Chondrocyte (in vitro differentiated cells): ENCODE measurements around the gene IL17RD. TPM values are rescaled to one million over a fixed set of nuclear protein-coding genes. Genes with fewer than 3 reads are reported as not detected.

Source experiments
- DNase-seq: peaks from one replicate; pipeline ENCODE4 v3.0.0; 2021; ENCODE audit warnings: mixed read lengths, low spot score
- H3K27ac Mint-ChIP-seq: one replicate; pipeline ENCODE4 v1.8.0; 2021; ENCODE audit warnings: mild to moderate bottlenecking, moderate library complexity, mixed read lengths; ENCODE audit not compliant: unreplicated experiment
- H3K27me3 Mint-ChIP-seq: 2 replicates; pipeline ENCODE4 v1.8.0; 2021; ENCODE audit warnings: low read depth, mixed read lengths
- H3K36me3 Mint-ChIP-seq: 2 replicates; pipeline ENCODE4 v1.8.0; 2021; ENCODE audit warnings: low read depth, mixed read lengths
- H3K4me1 Mint-ChIP-seq: 2 replicates; pipeline ENCODE4 v1.8.0; 2021; ENCODE audit warnings: low read depth, mild to moderate bottlenecking, mixed read lengths
- H3K4me3 Mint-ChIP-seq: one replicate; pipeline ENCODE4 v1.8.0; 2021; ENCODE audit warnings: mild to moderate bottlenecking, moderate library complexity, mixed read lengths; ENCODE audit not compliant: unreplicated experiment
- H3K9me3 Mint-ChIP-seq: 2 replicates; pipeline ENCODE4 v1.8.0; 2021; ENCODE audit warnings: low read depth, mixed read lengths
- CTCF ChIP-seq: fragments of 200-600 bp; sonication (generic); IDR thresholded peaks from 2 replicates; pipeline ENCODE4 v1.5.0; 2021; ENCODE audit warnings: antibody characterized with exemption, mild to moderate bottlenecking, moderate library complexity
- total RNA-seq: library from RNA; stranded (reverse); gene quantifications from 3 replicates; pipeline ENCODE4 v1.2.1, GENCODE V29; 2021

IL17RD gene
- total RNA-seq, 1 donor from 2014 or later = 6.3 TPM

DNA sequence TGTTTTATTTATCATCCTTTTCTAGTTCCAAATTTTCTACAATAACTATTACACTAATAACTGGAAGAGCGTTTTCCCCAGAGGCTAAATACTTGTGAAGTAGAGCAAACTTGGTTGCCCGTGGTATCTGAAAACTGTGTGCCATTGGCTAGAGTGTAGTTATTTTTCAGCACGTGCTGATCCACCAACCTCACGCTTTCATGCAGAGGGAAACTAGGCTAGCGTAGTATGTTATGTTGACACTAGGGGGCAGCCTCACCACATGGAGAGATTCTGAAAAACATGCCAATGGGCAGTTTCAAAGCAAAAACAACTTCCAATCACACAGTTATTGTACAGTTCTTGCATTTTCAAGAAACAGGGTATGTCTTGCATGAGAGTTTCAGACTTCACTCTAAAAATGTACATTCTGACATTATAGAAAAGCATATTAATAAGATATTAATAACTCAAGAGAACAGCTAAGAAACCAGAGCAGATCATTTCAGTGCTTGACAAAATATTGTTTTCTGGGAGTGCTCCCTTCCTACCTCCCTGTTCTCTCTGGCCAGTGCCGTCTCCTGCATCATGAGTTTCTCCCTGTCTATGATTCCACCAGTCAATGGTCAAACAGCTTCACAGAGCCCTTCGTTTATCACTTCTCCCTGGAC lies 65.0 kb downstream of the IL17RD start:
- no peak for DNase-seq
- Mint-ChIP-seq H3K9me3 (no peaks in the 10 kb centered on the region), H3K27ac (no peak overlapping the region), H3K4me3 (no peak overlapping the region), H3K4me1 (peaks cover 6% of the 10 kb centered on the region), H3K27me3 (no peaks in the 10 kb centered on the region), H3K36me3 (peaks cover 1% of the 10 kb centered on the region)
- TF ChIP-seq CTCF = peak; percentile 94

GRCh38 chr3:57098418-57099310 lies 66.5 kb downstream of the IL17RD start:
- no peak for DNase-seq
- Mint-ChIP-seq H3K4me1 (peaks cover 14% of the 10 kb centered on the region), H3K27ac (no peak overlapping the region), H3K27me3 (no peaks in the 10 kb centered on the region), H3K4me3 (no peak overlapping the region), H3K9me3 (no peaks in the 10 kb centered on the region), H3K36me3 (peaks cover 1% of the 10 kb centered on the region)
- no peak for TF ChIP-seq CTCF

GRCh38 chr3:57097536-57097935 lies 67.6 kb downstream of the IL17RD start:
- no peak for TF ChIP-seq CTCF
- no peak overlapping the region for H3K4me3 Mint-ChIP-seq
- no peak for DNase-seq
- peaks cover 1% of the 10 kb centered on the region for H3K36me3 Mint-ChIP-seq
- H3K4me1 Mint-ChIP-seq = peaks cover 14% of the 10 kb centered on the region
- no peaks in the 10 kb centered on the region for H3K9me3 Mint-ChIP-seq
- no peaks in the 10 kb centered on the region for H3K27me3 Mint-ChIP-seq
- no peak overlapping the region for H3K27ac Mint-ChIP-seq

GRCh38 chr3:57095363-57095762 lies 69.8 kb downstream of the IL17RD start:
- Mint-ChIP-seq H3K9me3 (no peaks in the 10 kb centered on the region), H3K4me3 (no peak overlapping the region), H3K4me1 (peaks cover 21% of the 10 kb centered on the region), H3K36me3 (peaks cover 1% of the 10 kb centered on the region), H3K27me3 (no peaks in the 10 kb centered on the region), H3K27ac (no peak overlapping the region)
- DNase-seq = no peak
- no peak for TF ChIP-seq CTCF

DNA sequence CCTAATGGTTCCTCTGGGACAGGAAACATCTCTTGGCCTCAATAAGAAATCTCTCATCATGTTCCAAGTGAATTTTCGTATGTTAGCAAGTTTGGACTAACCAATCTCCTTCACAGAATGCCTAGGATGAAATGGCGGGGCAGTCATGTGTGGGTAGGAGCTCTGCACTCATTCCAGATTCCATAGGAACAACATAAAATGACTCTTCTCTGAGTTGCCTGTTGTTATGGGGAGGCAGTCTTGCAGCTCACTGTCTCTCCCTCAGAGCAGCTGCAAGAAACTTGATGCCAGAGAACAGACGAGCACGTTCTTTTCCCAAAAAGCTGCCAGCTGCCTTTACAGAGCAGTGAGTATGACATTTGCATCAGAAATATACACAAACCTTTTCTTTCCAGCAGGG lies 70.6 kb downstream of the IL17RD start:
- no peak for TF ChIP-seq CTCF
- no peak overlapping the region for H3K27ac Mint-ChIP-seq

More for the DNA sequence above, 70.6 kb downstream of the IL17RD start:
- Mint-ChIP-seq H3K9me3 (no peaks in the 10 kb centered on the region), H3K27me3 (no peaks in the 10 kb centered on the region), H3K4me3 (no peak overlapping the region), H3K36me3 (peaks cover 1% of the 10 kb centered on the region), H3K4me1 (peaks cover 18% of the 10 kb centered on the region)
- no peak for DNase-seq
